ENCODE results near the gene KRT80.

KRT80 gene

DNA sequence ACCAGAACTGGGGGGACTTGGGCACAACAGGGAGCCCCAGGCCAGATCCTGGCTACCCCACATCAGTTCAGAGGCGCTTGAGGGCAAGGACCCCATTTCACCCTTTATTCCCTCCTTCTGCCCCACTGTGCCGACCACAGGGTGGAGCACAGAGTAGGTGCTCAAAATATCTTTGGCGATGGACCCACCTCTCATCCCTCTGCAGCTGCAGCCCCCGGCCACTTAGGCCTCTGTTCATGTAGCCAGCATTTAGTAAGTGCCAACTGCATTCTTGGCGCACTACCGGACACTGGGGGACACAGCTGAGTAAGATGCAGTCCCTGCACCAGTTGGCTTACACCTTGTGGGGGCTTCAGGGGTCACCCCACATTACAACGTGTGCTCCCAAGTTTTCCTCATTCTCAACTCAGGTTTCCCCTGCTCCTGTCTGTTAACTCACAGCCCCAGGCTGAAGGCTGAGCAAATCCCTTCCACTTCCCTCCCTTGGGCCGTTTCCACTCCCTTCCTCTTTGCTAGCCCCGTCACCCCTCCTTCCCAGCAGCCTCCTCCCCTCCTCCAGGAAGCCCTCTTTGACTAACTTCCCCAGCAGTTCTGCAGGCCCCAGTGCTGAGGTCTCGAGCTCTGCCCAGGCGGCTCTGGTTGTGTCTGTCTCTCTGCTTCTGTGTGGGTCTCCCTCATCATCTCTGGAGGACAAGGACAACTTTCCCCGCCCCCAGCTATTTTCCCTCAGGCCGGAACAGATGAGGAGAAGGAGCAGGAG lies 26.5 kb downstream of the KRT80 start:
- TF ChIP-seq, protein P1, sequence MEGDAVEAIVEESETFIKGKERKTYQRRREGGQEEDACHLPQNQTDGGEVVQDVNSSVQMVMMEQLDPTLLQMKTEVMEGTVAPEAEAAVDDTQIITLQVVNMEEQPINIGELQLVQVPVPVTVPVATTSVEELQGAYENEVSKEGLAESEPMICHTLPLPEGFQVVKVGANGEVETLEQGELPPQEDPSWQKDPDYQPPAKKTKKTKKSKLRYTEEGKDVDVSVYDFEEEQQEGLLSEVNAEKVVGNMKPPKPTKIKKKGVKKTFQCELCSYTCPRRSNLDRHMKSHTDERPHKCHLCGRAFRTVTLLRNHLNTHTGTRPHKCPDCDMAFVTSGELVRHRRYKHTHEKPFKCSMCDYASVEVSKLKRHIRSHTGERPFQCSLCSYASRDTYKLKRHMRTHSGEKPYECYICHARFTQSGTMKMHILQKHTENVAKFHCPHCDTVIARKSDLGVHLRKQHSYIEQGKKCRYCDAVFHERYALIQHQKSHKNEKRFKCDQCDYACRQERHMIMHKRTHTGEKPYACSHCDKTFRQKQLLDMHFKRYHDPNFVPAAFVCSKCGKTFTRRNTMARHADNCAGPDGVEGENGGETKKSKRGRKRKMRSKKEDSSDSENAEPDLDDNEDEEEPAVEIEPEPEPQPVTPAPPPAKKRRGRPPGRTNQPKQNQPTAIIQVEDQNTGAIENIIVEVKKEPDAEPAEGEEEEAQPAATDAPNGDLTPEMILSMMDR (IDR thresholded peaks at IDR 0.05; ENCODE audit: low read depth, low read length) = no peak
- H3K9me3 ChIP-seq = no peaks in the 10 kb centered on the region
- H3K27me3 ChIP-seq = no peaks in the 10 kb centered on the region
- H3K36me3 ChIP-seq = no peaks in the 10 kb centered on the region
- H3K4me1 ChIP-seq = peaks cover 11% of the 10 kb centered on the region
- peak; percentile 47 for DNase-seq
- H3K4me3 ChIP-seq (ENCODE audit: low read depth, low read length) = no peak overlapping the region

DNA sequence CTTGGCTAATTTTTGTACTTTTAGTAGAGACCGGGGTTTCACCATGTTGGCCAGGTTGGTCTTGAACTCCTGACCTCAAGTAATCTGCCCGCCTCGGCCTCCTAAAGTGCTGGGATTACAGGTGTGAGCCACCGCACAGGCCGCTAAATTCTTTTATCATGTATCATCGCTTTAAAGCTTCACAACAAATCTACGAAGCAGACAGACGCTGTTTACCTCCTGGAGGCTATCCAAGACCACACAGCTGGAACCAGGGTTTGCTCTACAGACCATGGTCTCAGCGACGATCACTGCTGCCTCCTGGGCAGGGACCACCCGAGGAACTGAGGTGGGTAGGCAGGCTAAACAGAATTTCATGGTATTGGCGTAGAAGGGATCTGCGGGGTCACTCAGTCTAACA lies 27.2 kb downstream of the KRT80 start:
- H3K4me1 ChIP-seq = peaks cover 7% of the 10 kb centered on the region
- no peak for DNase-seq
- H3K36me3 ChIP-seq = no peaks in the 10 kb centered on the region
- TF ChIP-seq, protein P1 (IDR thresholded peaks at IDR 0.05; ENCODE audit: low read depth, low read length) = no peak
- no peaks in the 10 kb centered on the region for H3K27me3 ChIP-seq
- no peaks in the 10 kb centered on the region for H3K9me3 ChIP-seq
- no peak overlapping the region for H3K4me3 ChIP-seq (ENCODE audit: low read depth, low read length)

DNA sequence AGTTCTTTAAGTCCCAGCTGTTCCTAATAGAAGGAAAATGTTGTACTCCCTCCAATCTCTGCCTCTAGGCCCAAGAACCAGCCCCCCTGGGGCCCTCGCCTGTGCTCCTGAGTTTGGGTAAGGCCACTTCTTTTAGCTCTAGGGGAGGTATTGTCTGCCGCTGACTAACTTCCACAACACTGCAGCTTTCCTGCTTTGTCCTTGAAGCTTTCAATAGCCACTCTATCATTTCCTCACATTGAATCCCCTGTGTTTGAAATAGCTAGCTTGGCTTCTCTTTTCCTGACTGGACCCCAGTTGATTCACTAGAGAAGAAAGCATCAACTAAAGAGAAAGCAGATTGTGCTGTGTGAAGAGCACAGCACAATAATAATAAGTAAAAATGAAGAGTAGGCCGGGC lies 28.8 kb downstream of the KRT80 start:
- Histone ChIP-seq H3K27me3 (no peaks in the 10 kb centered on the region), H3K4me1 (peaks cover 6% of the 10 kb centered on the region), H3K4me3 (ENCODE audit: low read depth, low read length) (no peak overlapping the region), H3K9me3 (no peaks in the 10 kb centered on the region), H3K36me3 (no peaks in the 10 kb centered on the region)
- TF ChIP-seq, protein P1 (IDR thresholded peaks at IDR 0.05; ENCODE audit: low read depth, low read length) = no peak
- DNase-seq = no peak

DNA sequence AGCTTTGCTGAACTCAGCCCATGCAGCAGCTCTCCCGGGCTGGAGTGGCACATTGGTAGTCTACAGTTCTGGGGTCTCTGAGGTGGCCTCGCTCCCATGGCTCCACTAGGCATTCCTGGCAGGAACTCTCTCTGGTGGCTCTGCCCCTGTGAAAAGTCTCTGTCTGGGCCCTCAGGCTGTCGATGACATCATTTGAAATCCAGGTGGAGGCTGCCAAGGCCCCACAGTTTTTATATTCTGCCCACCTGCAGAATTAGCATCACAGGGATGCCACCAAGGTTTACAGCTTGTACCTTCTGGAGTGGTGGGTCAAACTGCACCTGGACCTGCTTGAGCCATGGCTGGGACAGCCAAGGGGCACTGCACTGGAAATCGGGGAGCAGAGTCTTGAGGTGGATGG lies 31.6 kb downstream of the KRT80 start:
- H3K4me1 ChIP-seq = peaks cover 2% of the 10 kb centered on the region; the same call in 1 of the 2 replicates
- DNase-seq = no peak
- TF ChIP-seq, protein P1 (IDR thresholded peaks at IDR 0.05; ENCODE audit: low read depth, low read length) = no peak
- no peak overlapping the region for H3K4me3 ChIP-seq (ENCODE audit: low read depth, low read length)
- no peaks in the 10 kb centered on the region for H3K27me3 ChIP-seq
- H3K9me3 ChIP-seq = no peaks in the 10 kb centered on the region
- no peaks in the 10 kb centered on the region for H3K36me3 ChIP-seq

DNA sequence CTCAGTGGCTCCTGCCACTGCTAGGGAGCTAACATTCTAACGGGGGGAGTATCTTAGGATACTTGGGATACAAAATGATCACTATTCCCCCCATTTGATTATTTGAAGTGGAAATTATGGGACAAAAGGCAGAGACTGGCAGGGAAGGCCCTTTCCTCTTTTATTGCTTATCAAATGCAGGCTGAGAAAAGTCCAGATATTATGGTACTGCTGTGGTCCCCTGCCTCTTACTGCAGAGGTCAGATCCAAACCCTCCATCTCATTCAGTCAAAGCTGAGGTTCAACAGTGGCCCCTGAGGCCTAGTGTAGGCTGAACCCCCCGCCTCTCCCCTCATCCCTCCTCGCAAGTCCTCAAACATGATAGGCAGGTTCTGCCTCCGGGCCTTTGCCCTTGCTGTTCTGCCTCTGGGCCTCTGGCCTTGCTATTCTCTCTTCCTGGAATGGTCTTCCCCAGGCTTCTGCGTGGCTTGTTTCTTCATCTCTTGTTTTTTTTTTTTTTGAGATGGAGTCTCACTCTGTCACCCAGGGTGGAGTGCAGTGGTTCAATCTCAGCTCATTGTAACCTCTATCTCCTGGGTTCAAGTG lies 34.2 kb downstream of the KRT80 start:
- Histone ChIP-seq H3K9me3 (no peaks in the 10 kb centered on the region), H3K4me3 (ENCODE audit: low read depth, low read length) (no peak overlapping the region), H3K36me3 (no peaks in the 10 kb centered on the region), H3K4me1 (no peaks in the 10 kb centered on the region), H3K27me3 (no peaks in the 10 kb centered on the region)
- no peak for DNase-seq
- TF ChIP-seq, protein P1 (IDR thresholded peaks at IDR 0.05; ENCODE audit: low read depth, low read length) = no peak

All from BE2C (cell line).